ENCODE data around the gene KRTAP5-8.
"Not testable (repeated sequence)": the region's sequence is repeated elsewhere in the genome, so short reads cannot be mapped to it uniquely, and the experiment has no call there.

KRTAP5-8 gene, protein sequence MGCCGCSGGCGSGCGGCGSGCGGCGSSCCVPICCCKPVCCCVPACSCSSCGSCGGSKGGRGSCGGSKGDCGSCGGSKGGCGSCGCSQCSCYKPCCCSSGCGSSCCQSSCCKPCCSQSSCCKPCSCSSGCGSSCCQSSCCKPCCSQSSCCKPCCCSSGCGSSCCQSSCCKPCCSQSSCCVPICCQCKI

DNA sequence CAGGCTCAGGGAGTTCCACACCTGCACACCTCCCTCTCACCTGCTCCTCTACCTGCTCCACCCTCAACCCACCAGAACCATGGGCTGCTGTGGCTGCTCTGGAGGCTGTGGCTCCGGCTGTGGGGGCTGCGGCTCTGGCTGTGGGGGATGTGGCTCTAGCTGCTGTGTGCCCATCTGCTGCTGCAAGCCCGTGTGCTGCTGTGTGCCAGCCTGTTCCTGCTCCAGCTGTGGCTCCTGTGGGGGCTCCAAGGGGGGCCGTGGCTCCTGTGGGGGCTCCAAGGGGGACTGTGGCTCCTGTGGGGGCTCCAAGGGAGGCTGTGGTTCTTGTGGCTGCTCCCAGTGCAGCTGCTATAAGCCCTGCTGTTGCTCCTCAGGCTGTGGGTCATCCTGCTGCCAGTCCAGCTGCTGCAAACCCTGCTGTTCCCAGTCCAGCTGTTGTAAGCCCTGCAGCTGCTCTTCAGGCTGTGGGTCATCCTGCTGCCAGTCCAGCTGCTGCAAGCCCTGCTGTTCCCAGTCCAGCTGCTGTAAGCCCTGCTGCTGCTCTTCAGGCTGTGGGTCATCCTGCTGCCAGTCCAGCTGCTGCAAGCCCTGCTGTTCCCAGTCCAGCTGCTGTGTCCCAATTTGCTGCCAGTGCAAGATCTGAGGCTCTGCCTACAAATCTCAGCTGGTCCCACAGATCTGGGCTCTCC lies at the start of gene KRTAP5-8:
Gene KRTAP5-8 (plus strand): TSS at position 49 of the 689 bp plus-strand sequence. CDS start 31 bp downstream, at position 80.
- TF ChIP-seq GATA3, GATA2 (IDR thresholded peaks at IDR 0.05; ENCODE audit: low read depth, low read length): not testable (repeated sequence)

DNA sequence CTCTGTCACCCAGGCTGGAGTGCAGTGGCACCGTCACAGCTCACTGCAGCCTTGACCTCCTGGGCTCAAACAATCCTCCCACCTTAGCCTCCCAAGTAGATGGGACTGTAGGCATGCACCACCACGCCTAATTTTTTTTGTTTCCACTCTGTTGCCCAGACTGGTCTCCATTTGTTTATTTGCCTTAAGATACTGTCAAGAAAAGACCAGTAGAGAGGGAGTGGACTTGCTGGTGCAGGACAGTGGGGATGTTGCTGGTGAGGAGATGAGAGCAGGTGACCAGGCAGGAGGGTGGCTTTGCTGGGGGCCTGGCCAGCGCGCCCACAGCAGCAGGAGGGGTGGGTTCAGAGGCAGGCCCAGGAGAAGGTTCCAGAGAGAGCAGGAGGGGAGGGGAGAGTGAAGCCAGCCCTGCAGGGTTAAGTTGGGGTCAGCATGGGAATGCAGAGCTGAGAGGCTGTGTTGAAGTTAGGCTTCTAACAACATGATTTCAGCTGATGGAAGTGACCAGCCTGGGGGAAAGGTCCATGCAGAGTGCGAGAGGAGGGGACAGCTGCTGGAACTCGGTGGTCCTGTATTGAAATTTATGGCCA lies 49.0 kb upstream of the KRTAP5-8 start:
- TF ChIP-seq GATA2 (IDR thresholded peaks at IDR 0.05; ENCODE audit: low read depth, low read length) (no peak), GATA3 (IDR thresholded peaks at IDR 0.05; ENCODE audit: low read depth, low read length) (no peak)

DNA sequence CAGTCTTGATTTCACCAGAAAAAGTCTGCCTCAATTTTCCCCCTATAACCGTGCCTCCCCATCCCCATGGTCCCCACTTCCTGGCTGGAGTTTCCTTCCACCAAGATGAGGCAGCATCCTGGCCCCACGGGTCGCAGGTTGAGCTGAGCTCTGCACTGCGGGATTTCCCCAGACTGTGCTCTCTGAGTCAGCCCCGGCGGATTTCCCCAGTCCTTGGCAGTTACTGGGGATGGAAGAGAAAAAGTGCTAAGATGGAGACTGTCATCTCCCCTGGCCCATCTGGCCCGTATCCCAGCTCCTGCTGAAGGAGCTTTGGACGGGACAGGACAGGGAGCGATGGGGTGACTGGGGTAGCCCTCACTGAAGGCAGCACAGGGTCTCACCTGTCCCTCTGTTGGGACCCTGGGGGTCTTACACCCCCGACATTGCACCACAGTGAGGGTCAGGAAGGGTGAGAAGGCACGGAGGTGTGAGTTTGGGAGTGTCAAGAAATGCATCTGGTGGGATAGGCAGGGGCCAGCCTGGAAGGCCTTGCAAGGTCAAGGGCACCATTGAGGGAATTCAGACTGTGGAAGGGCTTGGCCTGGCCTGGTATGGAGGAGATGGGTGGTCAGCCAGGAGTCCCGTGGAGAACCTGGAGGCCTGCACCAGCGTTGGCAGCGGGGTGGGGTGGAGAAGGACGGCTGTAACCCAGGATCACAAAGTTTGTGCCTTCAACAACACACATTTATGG lies 48.3 kb upstream of the KRTAP5-8 start:
- no peak for TF ChIP-seq GATA3 (IDR thresholded peaks at IDR 0.05; ENCODE audit: low read depth, low read length)
- no peak for TF ChIP-seq GATA2 (IDR thresholded peaks at IDR 0.05; ENCODE audit: low read depth, low read length)

DNA sequence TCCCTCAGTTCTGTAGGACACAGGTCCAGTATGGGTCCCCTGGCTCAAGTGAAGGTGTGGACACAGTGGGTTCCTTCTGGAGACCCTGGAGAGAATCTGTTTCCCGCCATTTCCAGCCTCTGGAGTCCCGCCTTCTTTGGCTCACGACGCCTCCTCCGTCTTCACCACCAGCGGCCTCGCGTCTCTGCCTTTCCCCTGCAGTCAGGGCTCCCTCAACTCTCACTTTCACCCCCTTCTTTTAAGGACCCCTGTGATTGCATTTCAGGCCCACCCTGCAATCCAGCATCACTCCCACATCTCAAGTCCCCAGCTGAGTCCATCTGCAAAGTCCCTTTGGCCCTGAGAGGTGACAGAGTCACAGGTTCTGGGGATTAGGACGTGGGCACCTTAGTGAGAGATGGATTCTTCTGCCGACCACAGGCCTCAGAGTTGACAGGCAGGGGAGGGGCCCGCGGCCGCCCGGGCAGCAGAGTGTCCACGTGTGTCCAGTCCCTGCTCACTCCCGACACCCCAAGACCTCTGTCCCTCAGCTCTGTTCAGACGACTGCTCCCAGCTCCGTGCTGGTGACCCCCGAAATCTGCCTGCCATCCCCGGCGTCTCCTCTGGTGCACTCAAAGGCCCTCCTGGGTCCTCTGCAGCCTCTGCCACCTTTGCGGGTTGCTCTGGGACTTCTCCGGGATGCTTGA lies 47.6 kb upstream of the KRTAP5-8 start:
- TF ChIP-seq GATA2 (IDR thresholded peaks at IDR 0.05; ENCODE audit: low read depth, low read length) (no peak), GATA3 (IDR thresholded peaks at IDR 0.05; ENCODE audit: low read depth, low read length) (no peak)

DNA sequence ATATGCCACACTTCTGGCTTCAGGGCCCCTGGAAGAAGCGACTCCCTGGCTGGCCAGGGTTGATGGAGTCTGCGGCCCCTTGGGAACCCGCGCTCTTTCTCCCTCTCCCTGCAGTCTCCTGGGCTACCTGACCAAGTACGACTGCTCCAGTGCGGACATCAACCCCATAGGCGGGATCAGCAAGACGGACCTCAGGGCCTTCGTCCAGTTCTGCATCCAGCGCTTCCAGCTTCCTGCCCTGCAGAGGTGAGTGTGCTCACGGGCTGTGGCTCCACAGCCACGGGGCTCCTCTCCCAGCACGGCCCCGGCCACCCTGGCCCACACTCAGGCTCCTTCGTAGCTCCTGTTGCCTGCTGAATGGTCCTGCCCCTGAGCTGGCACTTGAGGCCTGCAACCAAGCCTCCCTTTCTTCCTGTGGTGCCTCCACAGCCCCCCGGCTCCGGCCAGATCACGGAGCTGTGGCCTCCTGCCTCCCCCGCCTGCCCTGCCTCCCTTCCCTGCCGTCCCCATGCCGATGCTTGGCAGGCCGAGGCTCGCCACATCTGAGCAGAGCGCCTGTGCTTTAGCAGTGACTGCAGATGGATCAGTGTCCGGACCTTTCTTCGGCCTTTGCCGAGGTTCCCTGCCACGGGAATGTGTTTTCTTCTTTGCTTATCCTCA lies 47.0 kb upstream of the KRTAP5-8 start:
- TF ChIP-seq GATA2 (IDR thresholded peaks at IDR 0.05; ENCODE audit: low read depth, low read length) (no peak), GATA3 (IDR thresholded peaks at IDR 0.05; ENCODE audit: low read depth, low read length) (no peak)

DNA sequence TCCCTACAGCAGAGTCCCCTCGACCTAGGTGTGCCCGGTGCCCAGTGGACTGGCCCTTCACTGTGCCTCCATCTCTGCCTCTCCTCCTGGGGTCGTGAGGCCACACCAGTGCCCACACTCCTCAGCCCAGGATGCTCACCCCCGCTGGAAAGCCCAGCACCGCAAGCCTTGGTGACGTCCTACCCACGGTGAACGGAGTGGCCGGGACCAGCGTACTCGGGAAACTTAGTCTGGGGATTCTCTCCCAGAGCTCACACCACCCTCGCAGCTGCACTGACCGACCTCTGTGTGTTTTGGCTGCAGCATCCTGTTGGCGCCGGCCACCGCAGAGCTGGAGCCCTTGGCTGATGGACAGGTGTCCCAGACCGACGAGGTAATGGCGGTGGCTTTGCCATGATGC lies 46.3 kb upstream of the KRTAP5-8 start:
- TF ChIP-seq GATA3 (IDR thresholded peaks at IDR 0.05; ENCODE audit: low read depth, low read length): no peak
- no peak for TF ChIP-seq GATA2 (IDR thresholded peaks at IDR 0.05; ENCODE audit: low read depth, low read length)

DNA sequence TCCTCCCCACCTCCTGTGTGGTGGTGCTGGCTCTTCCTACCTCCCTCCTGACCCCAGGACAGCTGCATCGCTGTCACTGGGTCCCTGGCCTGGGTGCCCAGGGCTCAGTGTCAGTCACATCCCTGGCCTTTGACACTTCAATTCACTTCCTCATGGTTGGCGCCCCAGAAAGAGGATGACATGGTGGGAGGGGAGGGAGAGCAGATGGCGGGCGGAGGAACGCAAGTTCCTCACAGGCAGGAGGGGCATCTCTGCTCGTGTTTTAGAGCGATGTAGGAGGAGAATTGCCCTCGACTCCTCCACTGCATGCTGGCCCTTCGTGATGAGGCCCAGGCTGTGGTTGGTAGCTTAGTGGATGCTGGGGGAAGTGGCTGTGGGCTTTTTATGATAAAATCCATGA lies 45.9 kb upstream of the KRTAP5-8 start:
- TF ChIP-seq GATA3 (IDR thresholded peaks at IDR 0.05; ENCODE audit: low read depth, low read length) (no peak), GATA2 (IDR thresholded peaks at IDR 0.05; ENCODE audit: low read depth, low read length) (no peak)

DNA sequence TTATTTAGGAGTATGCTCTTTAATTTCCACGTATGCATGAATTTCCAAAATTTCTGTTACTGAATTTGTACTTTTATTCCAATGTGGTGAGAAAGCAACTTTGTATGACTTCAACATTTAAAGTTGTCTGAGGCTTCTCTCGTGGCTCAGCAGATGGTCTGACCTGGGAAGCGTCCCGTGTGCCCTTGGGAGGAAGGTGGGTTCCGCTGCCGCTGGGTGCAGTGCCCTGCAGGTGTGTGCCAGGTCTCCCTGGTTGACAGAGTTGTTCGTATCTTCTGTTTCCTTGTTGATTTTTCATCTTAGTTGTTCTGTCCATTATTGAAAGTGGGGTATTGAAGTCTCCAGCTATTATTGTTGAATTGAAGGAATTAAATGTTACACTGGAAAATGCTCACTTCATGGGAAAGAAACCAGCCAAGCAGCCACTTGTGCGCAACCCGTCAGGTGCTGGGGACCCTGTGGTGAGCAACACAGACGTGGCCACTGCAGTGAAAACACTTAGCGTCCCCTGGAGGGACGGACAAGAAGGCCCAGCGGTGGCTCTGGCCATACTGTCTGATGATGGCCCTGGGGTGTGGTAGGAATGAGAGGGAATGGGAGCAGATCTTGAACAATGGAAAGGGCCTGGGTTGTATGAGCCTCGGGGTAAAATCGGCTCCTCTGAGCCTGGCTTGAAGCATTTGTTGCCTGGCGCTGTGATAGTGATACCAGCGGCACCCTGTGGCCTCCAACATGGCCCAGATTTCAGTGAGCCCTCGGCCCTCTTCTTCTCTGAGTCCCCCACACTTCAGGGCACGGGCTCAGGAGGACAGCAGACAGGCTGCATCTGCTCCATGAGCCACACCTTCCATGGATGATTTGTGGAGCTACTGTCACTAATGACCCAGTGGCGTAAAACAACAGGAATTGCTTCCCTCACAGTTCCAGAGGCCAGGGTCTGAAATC lies 42.3 kb upstream of the KRTAP5-8 start:
- no peak for TF ChIP-seq GATA3 (IDR thresholded peaks at IDR 0.05; ENCODE audit: low read depth, low read length)
- no peak for TF ChIP-seq GATA2 (IDR thresholded peaks at IDR 0.05; ENCODE audit: low read depth, low read length)

DNA sequence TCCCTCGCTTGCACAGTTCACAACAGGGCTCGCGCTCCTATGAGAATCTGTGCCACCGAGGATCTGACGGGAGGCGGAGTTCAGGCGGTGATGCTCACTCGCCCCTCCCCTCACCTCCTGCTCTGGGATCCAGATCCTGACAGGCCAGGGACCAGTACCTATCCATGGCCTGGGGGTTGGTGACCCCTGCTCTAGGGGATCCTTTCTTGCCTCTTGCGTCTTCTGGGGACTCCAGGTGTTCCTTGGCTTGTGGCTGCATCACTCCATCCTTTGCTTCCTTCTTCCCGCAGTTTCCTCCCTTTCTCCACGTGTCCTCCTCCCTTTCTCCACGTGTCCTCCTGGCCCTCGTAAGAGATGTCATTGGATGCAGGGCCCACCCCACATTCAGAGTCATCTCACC lies 41.4 kb upstream of the KRTAP5-8 start:
- TF ChIP-seq GATA3 (IDR thresholded peaks at IDR 0.05; ENCODE audit: low read depth, low read length) (no peak), GATA2 (IDR thresholded peaks at IDR 0.05; ENCODE audit: low read depth, low read length) (no peak)

DNA sequence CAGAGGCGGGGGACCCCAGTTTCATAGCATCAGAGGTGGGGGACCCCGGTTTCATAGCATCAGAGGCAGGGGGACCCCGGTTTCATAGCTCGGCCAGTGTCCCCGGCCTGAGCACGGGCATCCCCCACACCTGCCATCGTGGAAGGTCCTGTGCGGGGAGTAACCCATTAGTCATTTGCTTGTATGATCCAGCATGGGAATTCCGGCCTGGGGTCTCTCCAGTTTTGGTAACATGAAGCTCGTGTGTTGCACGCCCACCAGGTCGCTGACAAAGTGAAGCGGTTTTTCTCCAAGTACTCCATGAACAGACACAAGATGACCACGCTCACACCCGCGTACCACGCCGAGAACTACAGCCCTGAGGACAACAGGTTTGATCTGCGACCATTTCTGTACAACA lies 39.7 kb upstream of the KRTAP5-8 start:
- TF ChIP-seq GATA2 (IDR thresholded peaks at IDR 0.05; ENCODE audit: low read depth, low read length): no peak
- TF ChIP-seq GATA3 (IDR thresholded peaks at IDR 0.05; ENCODE audit: low read depth, low read length): no peak

DNA sequence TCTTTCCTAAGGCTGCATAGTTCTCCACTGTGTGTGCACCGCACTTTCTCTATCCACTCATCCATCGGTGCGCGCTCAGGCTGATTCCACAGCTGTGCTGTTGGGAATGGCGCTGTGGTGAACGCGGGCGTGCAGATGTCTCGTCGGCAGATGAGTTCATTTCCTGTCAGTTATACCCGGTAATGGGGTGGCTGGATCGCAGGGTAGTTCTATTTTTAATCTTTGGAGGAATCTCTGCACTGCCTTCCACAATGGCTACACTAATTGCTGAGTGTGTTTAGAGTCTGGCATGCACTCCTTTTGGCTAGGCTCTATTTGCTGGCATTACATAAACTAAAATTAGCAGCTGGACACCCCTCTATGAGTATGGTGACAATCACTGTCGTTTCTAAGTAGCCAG lies 38.7 kb upstream of the KRTAP5-8 start:
- peak; percentile 94 for TF ChIP-seq GATA2 (IDR thresholded peaks at IDR 0.05; ENCODE audit: low read depth, low read length)
- TF ChIP-seq GATA3 (IDR thresholded peaks at IDR 0.05; ENCODE audit: low read depth, low read length): peak; percentile 72

DNA sequence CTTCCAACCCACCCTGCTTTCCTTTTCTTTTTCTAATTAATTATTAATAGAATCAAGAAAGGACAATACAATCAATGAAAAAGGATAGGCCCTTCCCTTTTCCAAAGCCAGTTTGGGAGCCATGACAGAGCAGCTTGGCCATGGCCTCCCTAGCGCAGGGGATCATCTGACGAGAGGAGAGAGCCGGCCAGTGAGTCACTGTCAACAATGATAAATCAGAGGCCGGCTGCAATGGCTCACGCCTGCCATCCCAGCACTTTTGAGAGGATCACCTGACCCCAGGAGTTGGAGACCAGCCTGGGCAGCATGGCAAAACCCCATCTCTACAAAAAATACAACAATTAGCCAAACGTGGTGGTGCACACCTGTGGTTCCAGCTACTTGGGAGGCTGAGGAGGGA lies 38.3 kb upstream of the KRTAP5-8 start:
- no peak for TF ChIP-seq GATA3 (IDR thresholded peaks at IDR 0.05; ENCODE audit: low read depth, low read length)

All from SH-SY5Y (cell line).